ENCODE measurements around the gene GRIK3. TPM values are rescaled to one million over a fixed set of nuclear protein-coding genes. Genes with fewer than 3 reads are reported as not detected.

Gene GRIK3
- total RNA-seq, 1 donor from 2014 or later = not detected

DNA sequence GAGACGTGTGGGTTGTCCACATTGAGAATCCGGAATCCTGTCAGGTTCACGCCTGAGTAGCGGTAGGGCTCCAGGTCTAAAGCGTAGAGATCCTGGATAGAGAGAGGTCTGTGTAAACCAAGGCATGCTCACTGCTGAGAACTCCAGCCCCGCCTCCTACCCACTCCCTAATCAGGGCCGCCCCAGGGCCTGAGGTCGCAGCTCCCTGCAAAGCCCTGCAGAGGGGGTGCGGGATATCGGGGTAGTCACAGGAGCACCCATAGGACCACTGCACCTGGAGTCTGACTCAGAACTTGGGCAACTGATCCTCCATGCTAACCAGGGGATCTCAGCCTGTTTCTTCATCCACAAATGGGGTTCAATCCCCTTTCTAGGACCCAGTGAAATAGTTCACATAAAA, 174.4 kb downstream of the GRIK3 start:
- no peak for DNase-seq (ENCODE audit: low spot score)

DNA sequence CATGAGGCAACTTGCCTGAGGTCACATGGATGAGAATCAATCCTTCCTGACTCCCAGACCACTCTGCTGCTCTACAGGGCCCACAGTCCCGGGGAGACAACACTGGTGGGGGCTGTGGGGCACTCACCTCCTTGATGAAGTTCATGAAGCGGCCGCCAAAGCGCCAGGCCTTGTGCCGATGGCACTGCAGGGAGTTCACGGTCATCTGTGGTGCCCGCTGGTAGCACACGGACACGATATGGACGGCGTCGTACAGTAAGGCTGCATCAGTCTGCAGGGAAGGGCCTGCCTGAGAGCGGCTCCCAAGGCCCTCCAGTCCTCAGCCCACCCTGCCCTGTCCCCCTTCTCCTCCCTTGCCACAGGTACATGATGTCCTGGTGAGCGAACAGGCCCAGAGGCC, 175.3 kb downstream of the GRIK3 start:
- no peak for DNase-seq (ENCODE audit: low spot score)

DNA sequence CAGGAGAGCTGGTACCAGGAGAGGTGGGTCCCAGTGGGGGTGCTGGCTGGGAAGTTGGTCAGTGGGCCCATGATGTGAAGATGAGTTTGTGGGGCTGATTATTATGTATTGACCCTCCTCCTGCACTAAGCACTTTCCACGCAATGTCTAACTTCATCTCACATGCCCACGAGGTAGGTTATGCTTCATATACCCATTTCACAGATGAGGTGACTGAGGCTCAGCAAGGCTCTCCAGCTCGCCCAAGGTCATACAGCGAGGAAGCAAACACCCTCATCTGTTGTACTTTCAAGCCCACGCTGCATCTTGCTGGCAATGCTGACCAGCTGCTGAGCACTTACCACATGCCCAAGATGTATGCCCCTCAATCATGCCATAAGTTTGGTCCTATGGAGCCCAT, 175.8 kb downstream of the GRIK3 start:
- DNase-seq (ENCODE audit: low spot score) = no peak

DNA sequence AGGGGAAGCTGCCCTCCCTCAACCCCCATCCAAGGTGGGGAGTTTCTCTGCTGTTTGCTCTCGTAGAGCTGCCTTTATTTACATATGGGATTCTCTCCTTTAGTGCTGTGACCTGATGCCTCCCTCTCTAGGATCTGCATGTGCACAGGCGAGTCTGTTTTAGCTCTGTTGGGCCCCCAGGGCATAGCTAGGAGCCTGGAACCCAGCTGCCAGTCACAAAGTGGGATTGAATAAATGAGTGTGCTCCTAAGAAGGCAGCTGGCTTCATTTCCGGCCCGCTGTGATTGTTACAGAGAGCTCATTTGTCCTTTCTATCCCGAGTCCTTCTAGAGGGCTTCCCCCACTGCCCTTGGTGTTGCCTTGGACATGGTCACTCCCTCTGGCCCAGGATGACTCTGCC, 176.6 kb downstream of the GRIK3 start:
- no peak for DNase-seq (ENCODE audit: low spot score)

DNA sequence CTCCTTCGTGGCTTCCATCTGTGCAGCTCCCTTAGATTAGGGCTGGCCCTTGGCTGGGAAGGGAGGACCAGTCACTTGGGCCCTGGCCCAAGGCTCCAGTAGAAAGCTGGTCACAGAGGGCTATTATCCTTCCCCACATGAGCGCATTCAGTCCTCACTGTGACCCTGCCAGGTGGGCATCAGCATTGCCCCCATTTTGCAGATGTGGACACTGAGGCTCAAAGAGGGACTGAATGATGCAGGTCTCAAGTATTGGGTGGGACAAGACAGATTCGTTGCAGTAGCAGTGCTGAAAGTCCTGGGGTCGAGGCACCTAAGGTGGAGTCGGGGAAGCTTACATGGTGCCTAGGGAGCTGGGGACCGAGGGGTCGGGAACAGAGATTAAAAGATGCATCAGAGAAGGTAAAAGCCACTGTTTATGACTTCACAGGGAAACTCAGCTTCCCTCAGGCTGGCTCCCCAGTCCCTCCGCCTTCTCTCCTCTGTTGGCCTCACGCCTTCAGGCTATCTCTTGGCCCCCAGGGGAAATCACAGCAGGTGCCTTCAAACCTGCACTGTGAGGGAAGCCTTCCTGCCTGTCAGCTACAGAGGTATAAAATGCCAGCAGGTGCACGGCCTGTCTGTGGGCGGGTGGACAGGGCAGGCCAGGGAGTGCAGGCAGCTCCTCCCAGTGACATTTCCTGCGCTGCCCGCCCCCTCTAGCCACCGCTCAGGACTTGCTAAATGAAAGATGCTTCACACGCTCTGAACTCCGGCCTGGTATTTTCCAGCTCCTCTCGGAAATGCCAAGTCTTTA, 178.4 kb downstream of the GRIK3 start:
- no peak for DNase-seq (ENCODE audit: low spot score)

DNA sequence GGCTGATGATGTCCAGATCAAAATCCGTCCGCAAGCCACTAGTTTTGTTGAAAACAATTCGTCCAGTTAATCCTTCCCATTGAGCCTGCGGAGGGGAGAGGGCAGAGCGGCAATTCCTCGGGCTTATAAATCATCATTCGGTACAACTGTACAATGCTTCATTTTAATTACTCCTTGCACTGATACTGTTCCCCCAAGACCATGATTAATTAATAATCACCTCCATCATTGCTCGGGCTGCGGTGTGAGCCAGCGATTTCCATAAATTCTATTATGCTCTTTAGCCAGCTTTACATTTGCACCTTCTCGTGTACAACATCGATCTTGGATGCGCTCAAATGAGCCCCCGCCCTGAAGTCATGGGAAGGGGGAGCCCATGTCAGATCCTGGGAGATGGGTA, 180.7 kb downstream of the GRIK3 start:
- no peak for DNase-seq (ENCODE audit: low spot score)

DNA sequence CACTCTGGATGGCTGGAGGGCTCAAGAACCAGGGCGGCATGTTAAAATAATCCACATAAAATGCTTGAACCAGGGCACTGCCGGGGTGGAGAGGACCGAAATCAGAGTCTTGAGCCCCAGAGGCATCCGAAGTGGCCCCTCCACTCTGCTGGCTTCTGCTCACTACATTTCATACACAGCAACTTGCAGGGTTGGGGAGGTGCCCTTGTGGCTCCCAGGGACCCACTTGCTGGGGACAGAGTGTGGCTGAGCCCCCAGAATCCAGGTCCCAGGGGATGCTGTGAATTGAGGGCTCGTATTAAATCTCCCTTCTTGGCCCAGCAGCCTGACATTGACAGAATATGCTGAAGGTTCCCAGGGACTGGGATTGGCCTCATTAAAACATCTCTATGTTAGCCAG, 181.7 kb downstream of the GRIK3 start:
- DNase-seq (ENCODE audit: low spot score) = no peak

DNA sequence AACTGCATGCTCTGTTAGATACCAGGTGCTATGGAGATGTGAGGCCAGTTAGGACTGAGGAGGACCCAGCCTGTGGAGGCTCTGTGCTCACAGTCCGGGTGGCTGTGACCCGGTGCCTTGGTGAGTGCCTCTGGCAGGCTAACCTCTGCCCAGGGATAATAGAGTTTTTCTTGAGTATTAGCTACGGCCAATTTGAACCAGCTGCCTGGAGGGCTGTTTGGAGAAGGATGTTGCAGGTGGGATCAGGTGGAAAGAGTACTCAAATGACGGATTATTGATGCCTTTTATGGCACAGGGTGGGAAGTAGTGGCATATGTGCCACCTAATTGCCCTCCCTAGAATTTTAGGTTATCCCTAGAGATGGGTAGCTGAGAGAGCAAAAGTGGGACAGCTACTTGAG, 182.7 kb downstream of the GRIK3 start:
- no peak for DNase-seq (ENCODE audit: low spot score)

DNA sequence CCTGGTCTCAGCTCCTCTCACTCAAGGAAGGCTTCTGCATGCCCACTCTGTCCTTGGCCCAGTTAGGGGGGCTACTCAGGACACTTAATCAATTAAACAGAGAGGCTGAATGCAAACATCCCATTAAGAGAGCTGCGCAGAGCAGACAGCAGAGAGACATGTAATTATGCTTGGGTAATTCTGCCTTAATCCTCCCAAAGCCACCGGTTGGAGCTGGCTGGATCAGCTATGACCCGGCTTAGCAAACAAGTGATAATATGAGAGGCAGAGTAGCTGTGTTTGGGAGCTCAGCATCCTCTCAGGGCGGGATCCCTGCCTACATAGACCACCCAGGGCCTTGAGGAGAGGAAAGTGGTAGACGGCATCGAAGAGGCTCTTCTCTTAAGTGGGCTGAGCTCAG, 183.2 kb downstream of the GRIK3 start:
- DNase-seq (ENCODE audit: low spot score) = no peak

DNA sequence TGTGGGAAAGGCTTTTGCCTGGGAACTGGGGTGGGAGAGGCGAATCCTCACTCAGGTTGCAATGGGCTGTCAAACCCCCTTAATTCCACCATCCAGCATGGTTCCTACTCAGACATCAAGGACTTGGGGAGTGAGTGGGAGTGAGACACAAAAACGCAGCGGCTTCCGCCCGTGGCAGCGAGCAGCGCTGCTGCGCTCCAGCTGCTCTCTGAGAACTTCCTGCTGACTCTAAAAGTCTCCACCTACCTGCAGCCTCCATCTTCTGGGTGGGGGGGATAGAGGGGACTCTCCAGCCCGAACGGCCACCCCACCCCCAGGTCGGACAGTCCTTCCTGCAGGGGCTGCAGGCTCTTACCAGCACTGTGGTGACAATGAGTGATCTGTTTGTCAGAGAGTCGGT, 184.4 kb downstream of the GRIK3 start:
- no peak for DNase-seq (ENCODE audit: low spot score)

DNA sequence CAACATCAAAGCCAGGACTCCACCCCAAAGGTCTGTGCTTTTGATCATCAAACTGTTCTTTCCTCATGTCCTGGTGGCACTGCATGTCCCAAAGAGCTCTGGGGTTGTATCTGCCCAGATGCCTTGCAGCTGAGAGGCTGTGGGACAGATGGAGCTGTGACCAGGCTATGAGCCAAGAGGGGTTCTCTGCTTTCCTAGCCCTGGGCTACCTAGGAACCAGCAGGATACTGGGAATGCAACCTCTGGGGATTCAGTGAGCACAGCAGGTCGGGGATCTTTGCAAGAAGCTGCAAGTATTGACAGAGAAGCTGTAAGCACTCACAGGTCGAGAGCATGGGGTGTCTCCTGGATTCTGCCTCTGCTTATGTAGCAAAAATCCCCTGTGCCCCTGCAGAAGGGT, 186.6 kb downstream of the GRIK3 start:
- DNase-seq (ENCODE audit: low spot score) = no peak

DNA sequence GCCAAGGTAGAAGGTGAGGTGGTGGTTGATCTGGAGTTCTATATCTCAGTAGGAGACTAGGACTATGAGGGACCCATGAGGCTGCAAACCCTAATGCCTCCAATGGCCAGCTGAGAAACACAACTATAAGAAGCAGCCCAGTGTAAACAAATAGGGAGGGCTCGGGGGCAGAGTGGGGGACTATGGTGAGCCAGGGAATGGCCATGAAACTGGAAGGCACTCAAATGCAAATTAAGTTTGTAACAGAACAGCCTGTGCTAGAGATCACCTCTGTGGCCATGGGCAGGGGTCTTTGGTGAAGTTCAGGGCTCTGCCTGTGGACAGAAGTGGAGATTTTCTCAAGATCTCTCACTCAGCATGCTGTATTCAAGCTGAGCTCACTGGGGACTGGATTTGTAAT, 187.1 kb downstream of the GRIK3 start:
- DNase-seq (ENCODE audit: low spot score) = no peak

DNA sequence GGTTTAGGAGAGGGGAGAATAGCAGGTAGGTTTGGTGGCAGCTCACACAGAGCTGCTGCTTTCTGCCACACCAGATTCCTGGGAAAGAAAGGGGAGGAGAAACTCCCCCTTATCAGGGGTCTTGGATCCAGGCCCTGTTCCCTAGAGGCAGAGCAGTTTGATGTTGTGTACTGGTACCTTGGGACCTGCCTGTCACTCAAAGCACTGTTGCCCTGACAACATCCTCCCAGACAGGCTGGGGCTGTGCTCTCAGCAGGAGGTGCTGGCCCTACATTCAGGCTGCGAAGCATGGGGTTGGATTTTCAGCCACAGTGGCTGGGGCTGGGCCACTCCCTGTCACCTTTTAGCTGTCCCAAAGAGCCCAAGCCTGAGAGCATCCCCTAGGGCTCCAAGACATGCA, 188.0 kb downstream of the GRIK3 start:
- DNase-seq (ENCODE audit: low spot score) = no peak

DNA sequence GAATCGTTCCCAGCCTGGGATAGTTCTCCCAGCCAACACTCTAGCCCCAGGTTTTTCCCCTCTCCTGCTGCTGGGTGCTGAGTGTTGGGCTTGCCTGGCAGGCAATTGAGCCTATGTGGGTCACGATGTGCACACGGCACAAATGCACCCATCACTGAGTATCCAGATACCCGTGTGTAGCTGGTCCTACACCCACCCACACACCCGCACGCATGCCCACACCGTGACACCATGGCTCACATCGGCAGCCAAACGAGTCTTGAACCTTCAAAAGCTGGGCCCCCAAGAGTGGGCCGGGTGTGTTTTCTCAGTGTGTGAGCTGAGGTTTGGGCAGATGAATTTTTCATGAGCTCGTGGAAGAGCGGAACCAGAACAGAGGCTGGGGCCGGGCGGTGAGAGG, 188.5 kb downstream of the GRIK3 start:
- DNase-seq (ENCODE audit: low spot score) = no peak

DNA sequence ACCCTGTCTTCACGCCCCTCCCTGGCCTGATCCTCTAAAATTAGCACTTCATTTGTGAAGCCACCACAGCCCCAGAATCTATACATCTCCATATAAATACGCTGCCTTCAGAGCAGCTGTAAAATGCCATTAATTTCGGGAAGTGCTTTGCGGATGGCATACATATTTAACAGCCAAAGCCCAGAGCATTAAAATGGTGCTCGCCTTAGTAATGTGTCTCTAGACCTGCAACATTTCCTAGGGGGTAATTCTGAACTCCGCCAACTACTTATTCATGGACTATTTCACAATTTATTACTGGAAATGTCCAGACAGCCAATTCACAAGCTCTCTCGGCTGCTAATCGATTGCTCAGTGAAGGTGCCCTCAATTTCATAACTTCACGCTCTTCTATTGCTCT, 189.4 kb downstream of the GRIK3 start:
- DNase-seq (ENCODE audit: low spot score) = no peak

DNA sequence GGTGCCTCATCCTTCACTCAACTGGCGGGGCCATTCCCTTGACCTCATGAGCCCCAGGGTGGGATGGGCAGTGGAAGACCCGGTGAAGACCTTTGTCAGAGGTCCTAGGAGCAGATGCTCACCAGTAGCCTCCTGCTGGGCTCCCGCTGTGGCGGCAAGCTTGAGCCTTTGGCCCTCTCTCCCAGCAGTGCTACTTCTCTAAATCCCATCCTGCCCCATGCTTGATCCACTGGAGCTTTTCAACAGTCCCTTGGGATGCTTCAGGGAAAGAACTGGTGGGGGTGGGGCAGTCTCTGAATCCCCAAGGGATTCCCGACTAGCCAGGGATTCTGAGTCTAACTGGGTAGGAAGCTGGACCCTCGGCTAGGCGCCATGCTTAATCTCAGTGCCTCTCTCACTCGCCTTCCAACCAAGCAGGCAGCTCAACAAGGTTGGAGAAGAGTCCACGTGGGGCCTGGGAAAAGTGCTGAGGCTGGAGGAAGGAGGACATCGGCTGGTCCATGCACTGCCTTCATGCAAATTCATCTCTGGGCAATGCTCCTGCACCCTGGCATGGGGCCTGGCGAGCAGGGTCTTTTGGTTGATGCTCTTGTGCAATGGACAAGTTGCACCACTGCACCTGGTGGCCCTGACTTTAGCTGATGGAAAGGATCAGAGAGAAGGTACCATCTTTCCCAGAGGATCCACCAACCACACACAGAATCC, 190.3 kb downstream of the GRIK3 start:
- no peak for DNase-seq (ENCODE audit: low spot score)

DNA sequence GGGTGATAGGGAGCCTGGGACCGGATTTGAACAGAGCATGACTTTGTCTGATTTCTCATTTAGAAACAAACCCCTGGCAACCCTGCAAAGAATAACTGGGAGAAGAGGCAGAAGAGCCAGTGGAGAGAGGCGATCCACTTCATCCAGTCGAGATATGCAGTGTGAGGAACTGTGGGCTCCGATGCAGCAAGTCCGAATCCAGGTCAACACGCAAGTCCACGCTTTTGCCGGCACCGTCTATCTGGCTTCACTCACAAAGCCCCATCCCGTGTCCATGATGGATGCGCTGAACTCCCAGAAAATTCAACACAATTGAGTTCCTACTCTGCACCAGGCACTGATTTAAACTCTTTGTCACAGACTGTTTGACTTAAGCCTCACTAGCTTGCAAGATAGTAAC, 191.3 kb downstream of the GRIK3 start:
- DNase-seq (ENCODE audit: low spot score) = no peak

DNA sequence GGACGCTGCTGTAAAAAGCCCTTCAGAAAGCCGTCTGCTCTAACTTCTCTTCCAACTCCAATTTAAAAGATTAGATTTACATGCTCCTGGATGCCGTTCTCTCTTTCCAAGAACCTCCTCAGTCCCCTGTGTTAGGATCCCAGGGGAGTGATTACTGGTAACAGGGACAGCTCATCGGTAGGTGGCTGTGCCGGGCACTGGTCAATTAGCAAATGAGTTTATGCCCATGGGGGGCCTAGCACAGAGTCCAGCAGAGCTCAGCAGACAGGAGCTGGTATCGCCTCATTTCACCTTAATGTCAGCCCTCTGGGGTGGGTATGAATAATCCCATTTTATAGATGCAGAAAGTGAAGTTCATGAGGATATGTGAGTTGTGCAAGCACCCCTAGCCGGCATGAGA, 191.9 kb downstream of the GRIK3 start:
- no peak for DNase-seq (ENCODE audit: low spot score)

DNA sequence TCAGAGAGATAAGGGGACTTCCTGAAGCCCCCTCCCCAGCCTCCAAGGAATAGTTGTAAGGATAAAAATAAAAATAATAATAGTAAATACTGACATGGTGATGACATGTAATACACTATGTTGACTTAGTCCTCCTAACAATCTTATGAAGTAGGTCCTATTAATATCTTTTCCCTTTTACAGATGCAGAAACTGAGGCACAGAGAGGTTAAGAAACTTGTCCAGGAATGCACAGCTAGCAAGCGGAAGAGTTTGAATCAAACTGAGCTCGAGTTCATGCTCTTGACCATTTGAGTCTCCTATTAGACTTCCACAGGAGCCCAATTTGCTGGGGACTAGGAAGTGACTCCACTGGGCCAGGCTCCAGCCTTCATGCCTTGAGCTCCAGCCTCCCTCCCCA, 194.8 kb downstream of the GRIK3 start:
- DNase-seq (ENCODE audit: low spot score) = no peak

DNA sequence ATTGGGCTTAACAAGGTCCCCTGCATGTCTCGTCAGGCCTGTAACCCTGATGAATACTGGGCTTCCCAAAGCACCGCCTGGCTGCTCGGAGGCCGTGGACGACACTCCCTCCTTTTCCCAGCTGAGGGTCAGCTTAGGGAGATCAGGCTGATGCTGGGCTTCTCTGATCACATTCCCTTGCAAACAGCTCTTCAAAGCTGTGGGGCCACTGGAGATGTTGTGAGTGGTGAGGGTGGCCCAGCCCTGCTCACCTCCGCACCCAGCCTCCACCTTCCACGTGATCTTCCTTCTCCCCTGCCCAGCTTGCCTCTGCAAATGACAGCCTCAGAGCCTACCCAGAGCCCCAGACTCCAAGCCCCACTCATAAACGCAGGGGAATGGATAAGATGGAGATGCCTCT, 195.4 kb downstream of the GRIK3 start:
- no peak for DNase-seq (ENCODE audit: low spot score)

DNA sequence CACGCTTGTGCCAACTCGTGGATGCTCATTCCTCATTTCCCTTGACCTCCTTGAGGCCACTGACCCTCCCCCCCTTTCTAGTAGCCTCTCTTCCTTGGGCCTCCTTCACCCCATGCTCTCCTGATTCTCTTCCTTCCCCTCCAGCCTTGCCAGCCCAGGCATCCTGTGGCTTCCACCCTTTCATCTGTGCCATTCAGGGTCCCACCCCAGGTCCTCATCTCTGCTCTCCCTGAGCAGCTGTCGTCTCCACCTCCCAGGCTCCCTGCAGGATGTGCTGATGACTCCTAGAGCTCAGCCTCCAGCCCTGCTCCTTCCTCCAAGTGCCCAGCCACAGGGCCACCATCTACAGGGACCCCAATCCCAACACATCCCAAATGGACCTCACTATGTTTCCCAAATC, 197.4 kb downstream of the GRIK3 start:
- DNase-seq (ENCODE audit: low spot score) = no peak

DNA sequence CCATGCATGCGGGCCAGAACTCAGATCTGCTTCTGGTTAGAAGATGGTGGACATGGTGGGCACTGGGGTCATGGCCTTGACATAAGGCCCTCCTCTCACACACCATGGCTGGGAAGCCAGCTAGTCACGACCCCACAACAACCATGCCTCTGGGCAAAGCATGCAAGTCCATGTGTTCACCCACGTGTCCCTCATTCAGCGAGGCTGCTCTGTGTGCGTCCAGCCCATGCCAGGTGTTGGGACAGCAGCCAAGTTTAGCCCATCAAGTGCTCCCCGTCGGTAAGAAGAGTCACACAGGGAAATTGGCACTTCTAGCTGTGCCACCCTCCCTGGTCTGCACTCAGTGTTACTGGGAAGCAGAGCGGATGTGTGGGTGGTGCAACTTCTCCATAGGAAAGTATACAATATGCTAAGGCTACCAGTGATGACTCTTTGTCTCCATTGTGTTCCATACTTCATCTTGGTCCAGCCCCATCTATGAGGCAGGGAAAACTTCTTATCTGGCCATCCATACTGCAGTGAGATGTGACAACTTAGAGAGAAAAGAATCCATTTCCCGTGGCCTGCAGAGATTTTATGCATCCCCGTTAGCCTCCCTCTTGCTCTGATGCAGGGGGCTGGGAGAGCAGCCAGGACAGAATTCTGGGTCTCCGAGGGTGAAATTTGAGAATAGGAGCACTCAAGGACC, 198.0 kb downstream of the GRIK3 start:
- no peak for DNase-seq (ENCODE audit: low spot score)

DNA sequence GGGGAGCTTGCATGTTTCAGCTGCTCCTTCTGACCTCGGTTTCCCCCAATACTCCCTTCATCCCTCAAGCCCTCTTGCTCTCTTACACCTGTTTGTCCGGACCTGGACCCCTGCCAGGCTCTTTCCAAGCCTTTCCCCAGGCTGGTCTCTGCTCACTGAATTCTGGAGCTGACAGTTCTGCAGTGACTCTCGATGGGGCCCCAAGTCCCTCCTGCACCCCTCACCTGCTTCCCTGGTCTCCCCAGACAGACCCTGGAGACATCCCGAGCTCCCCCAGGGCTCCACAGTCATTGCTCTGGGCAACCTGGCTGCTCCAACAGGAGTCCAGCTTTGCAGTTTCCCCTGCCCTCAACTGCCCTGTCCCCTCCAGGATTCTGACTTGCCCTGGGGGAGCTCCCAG, 198.6 kb downstream of the GRIK3 start:
- no peak for DNase-seq (ENCODE audit: low spot score)
